Peyer's patch (tissue), 4 donors: ENCODE measurements around the gene SYT6.

Source experiments
- POLR2A ChIP-seq, 2 donors: fragments of 450-650 bp; IDR thresholded peaks; one replicate each; pipeline ENCODE4 v1.5.1; 2017; ENCODE audit warnings: antibody characterized with exemption in 2 of 2, mild to moderate bottlenecking in 2 of 2, moderate library complexity in 2 of 2
- TF ChIP-seq, protein P1 (sequence below), 6 experiments: fragments of 450-650 bp in 4 of 6; fragments of 200-600 bp in 2 of 6; sonication (generic) in 1 of 6; IDR thresholded peaks; one replicate each; pipeline ENCODE4 v1.5.1; 2017 to 2019; ENCODE audit warnings: antibody characterized with exemption in 6 of 6, mild to moderate bottlenecking in 3 of 6, moderate library complexity in 1 of 6

DNA sequence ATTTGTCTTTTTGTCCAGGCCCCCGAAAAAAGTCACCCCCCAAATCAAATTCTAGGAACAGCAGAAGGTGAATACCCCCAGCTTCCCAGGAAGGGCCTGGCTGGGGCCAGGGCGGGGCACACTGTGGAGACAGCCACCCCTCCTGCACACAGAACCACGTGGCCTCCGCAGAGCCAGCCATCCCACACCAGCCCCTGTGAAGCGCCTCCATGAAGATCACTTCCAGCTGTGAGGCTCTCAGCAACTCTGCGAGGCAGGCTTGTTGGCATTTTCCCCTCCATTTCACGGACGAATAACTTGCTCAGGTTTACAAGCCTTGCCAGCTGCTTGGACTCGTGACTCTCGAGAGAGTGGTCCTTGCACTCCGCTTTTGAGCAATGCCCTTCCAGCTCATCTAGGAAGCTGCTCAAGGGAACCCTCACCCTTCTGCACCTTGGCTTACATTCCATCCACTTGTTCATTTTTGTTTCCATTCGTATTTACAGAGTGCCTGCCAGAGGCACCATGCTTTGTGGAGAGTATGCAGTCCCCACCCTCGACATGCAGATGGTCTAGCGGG lies 48.2 kb downstream of the SYT6 start:
- TF ChIP-seq, protein P1, sequence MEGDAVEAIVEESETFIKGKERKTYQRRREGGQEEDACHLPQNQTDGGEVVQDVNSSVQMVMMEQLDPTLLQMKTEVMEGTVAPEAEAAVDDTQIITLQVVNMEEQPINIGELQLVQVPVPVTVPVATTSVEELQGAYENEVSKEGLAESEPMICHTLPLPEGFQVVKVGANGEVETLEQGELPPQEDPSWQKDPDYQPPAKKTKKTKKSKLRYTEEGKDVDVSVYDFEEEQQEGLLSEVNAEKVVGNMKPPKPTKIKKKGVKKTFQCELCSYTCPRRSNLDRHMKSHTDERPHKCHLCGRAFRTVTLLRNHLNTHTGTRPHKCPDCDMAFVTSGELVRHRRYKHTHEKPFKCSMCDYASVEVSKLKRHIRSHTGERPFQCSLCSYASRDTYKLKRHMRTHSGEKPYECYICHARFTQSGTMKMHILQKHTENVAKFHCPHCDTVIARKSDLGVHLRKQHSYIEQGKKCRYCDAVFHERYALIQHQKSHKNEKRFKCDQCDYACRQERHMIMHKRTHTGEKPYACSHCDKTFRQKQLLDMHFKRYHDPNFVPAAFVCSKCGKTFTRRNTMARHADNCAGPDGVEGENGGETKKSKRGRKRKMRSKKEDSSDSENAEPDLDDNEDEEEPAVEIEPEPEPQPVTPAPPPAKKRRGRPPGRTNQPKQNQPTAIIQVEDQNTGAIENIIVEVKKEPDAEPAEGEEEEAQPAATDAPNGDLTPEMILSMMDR (IDR thresholded peaks at IDR 0.05) = no peak
- no peak for TF ChIP-seq POLR2A (IDR thresholded peaks at IDR 0.05)
